ENCODE results near the gene CORO2A.

GRCh38 chr9:98207606-98208005 is 15.2 kb upstream of the CORO2A start:
- TF ChIP-seq, protein P1, sequence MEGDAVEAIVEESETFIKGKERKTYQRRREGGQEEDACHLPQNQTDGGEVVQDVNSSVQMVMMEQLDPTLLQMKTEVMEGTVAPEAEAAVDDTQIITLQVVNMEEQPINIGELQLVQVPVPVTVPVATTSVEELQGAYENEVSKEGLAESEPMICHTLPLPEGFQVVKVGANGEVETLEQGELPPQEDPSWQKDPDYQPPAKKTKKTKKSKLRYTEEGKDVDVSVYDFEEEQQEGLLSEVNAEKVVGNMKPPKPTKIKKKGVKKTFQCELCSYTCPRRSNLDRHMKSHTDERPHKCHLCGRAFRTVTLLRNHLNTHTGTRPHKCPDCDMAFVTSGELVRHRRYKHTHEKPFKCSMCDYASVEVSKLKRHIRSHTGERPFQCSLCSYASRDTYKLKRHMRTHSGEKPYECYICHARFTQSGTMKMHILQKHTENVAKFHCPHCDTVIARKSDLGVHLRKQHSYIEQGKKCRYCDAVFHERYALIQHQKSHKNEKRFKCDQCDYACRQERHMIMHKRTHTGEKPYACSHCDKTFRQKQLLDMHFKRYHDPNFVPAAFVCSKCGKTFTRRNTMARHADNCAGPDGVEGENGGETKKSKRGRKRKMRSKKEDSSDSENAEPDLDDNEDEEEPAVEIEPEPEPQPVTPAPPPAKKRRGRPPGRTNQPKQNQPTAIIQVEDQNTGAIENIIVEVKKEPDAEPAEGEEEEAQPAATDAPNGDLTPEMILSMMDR (IDR thresholded peaks at IDR 0.05; ENCODE audit: low read depth, low read length, poor library complexity, severe bottlenecking) = no peak
- no peak for TF ChIP-seq EZH2phosphoT487 (IDR thresholded peaks at IDR 0.05; ENCODE audit: borderline replicate concordance, low read length)
